ENCODE data around the gene GPR34. TPM values are rescaled to one million over a fixed set of nuclear protein-coding genes. Genes with fewer than 3 reads are reported as not detected.

The GPR34 gene
- total and polyA plus RNA-seq, 12 donors, result 2.7 to 53.3 (median 20.9) TPM

GRCh38 chrX:41733939-41734338 is 45.2 kb downstream of the GPR34 start:
- Histone ChIP-seq H3K4me3 (no peak overlapping the region), H3K4me1 (replicated peaks in 1 of 2) (no peaks in the 10 kb centered on the region), H3K9me3 (replicated peaks in 1 of 3) (no peaks in the 10 kb centered on the region), H3K27ac (no peak overlapping the region), H3K36me3 (replicated peaks in 1 of 2) (no peaks in the 10 kb centered on the region), H3K27me3 (no peaks in the 10 kb centered on the region)
- no peak for TF ChIP-seq POLR2A (IDR thresholded peaks at IDR 0.05)
- TF ChIP-seq CTCF (IDR thresholded peaks at IDR 0.05), result no peak
- whole genome bisulfite sequencing, 4 donors, result 55 to 100% (median 65%) methylated on average over 1 of the region's 1 CpG
- DNase-seq, result no peak
- intact Hi-C loops (cut with DNase I), result no loop called here

GRCh38 chrX:41734530-41734929 is 45.8 kb downstream of the GPR34 start:
- peak in 2 of 7 donors; percentile 18 to 23 for DNase-seq
- no peaks in the 10 kb centered on the region for H3K9me3 ChIP-seq (replicated peaks in 1 of 3)
- H3K27me3 ChIP-seq, result no peaks in the 10 kb centered on the region
- H3K4me3 ChIP-seq, result no peak overlapping the region
- H3K4me1 ChIP-seq (replicated peaks in 1 of 2), result no peaks in the 10 kb centered on the region
- 19 to 35% (median 20%) methylated on average over 1 of the region's 1 CpG for WGBS, 4 donors
- TF ChIP-seq CTCF (IDR thresholded peaks at IDR 0.05), result peak in 5 of 6 experiments; percentile 25 to 54 (median 46)
- no peak for TF ChIP-seq POLR2A (IDR thresholded peaks at IDR 0.05)
- H3K27ac ChIP-seq, result no peak overlapping the region
- intact Hi-C loops (cut with DNase I), result no loop called here
- H3K36me3 ChIP-seq (replicated peaks in 1 of 2), result no peaks in the 10 kb centered on the region

DNA sequence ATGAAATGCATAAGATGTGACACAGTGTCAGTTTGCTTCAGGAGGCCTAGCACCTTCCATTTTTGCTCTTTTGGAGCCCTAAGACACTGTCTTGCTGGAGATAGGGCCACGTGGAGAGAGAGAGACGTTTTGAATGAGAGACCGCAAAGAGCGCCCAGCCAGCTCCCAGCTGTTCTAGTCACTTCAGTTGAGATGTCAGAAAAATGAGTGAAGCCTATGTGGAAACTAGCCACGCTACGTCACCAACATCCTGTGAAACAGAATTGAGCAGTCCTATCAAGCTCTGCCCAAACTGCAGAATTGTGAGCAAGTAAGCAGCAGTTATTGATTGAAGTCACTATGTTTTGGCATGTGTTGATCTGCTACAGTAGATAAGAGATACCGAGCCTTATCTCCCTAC is 48.3 kb downstream of the GPR34 start:
- H3K4me1 ChIP-seq (replicated peaks in 1 of 2), result no peaks in the 10 kb centered on the region
- no peak overlapping the region for H3K4me3 ChIP-seq
- 66 to 82% (median 77%) methylated on average over 7 of the region's 7 CpGs for WGBS, 4 donors
- no peaks in the 10 kb centered on the region for H3K9me3 ChIP-seq (replicated peaks in 1 of 3)
- H3K27me3 ChIP-seq, result no peaks in the 10 kb centered on the region
- TF ChIP-seq CTCF (IDR thresholded peaks at IDR 0.05) (no peak), POLR2A (IDR thresholded peaks at IDR 0.05) (no peak)
- H3K27ac ChIP-seq, result no peak overlapping the region
- no peak for DNase-seq
- H3K36me3 ChIP-seq (replicated peaks in 1 of 2), result no peaks in the 10 kb centered on the region
- intact Hi-C loops (cut with DNase I), result no loop called here

DNA sequence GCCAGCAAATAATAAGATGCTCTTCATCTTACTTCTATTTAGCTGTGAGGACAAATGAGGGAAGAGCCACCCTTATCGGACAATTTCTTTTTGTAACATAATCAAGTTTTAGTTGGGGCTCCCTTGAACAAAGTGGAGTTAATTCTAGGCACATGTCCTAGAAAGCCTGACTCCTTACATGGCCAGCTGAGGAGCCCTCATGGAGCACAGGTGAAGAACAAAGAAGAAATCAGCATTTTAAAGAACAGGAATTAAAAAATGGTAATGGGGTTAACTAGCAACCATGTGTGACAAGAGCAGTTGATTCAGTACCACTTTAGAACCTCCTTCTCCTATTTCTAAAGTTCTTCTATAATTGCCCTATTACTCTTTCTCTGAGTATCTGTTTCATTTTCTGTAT is 51.1 kb downstream of the GPR34 start:
- Histone ChIP-seq H3K27me3 (no peaks in the 10 kb centered on the region), H3K36me3 (replicated peaks in 1 of 2) (no peaks in the 10 kb centered on the region), H3K9me3 (replicated peaks in 1 of 3) (no peaks in the 10 kb centered on the region), H3K4me3 (no peak overlapping the region), H3K27ac (no peak overlapping the region), H3K4me1 (replicated peaks in 1 of 2) (no peaks in the 10 kb centered on the region)
- intact Hi-C loops (cut with DNase I), result loop anchor here in 1 of 2 donors (10.0 kb wide), 1 partner anchor 185 kb away; no protein-coding TSS in a partner anchor
- DNase-seq, result no peak
- no peak for TF ChIP-seq CTCF (IDR thresholded peaks at IDR 0.05)
- TF ChIP-seq POLR2A (IDR thresholded peaks at IDR 0.05), result no peak
- WGBS, 4 donors, result 77 to 100% (median 93%) methylated on average over 1 of the region's 1 CpG

Small RNAs within 50 kb of the gene (small RNA-seq; reads per million reads assigned to genes)
- 0 reads per million in 2 donors for gene RN7SL144P

Other genes starting within 250 kb of the GPR34 start
- not detected for gene NYX, start 241.6 kb upstream of the GPR34 start, total RNA-seq
- gene NYX, start 241.6 kb upstream of the GPR34 start, polyA plus RNA-seq, result not detected
- 1 to 10 TPM in 4 of 9 donors, under 1 TPM in 4, not detected in 1; 0.22 to 3.4 (median 0.89) TPM for gene GPR82, start 35.2 kb downstream of the GPR34 start, total RNA-seq
- under 1 TPM; 0.16 to 0.99 (median 0.24) TPM for gene GPR82, start 35.2 kb downstream of the GPR34 start, polyA plus RNA-seq
- gene CASK, start 234.6 kb downstream of the GPR34 start, total RNA-seq, result 10 to 100 TPM; 30.3 to 48.5 (median 42.2) TPM
- gene CASK, start 234.6 kb downstream of the GPR34 start, polyA plus RNA-seq, result 10 to 100 TPM in 1 of 3 donors, 1 to 10 TPM in 2; 4.7 to 53.0 (median 7.8) TPM